Dedifferentiated amniotic fluid mesenchymal stem cell (primary cell): ENCODE measurements around the gene CDCA4.
"Not testable (repeated sequence)": the region's sequence is repeated elsewhere in the genome, so short reads cannot be mapped to it uniquely, and the experiment has no call there.

Experiments
- DNase-seq: peaks from one replicate; pipeline ENCODE4 v3.0.0-alpha.2; 2016; ENCODE audit errors: extremely low spot score

Gene CDCA4

DNA sequence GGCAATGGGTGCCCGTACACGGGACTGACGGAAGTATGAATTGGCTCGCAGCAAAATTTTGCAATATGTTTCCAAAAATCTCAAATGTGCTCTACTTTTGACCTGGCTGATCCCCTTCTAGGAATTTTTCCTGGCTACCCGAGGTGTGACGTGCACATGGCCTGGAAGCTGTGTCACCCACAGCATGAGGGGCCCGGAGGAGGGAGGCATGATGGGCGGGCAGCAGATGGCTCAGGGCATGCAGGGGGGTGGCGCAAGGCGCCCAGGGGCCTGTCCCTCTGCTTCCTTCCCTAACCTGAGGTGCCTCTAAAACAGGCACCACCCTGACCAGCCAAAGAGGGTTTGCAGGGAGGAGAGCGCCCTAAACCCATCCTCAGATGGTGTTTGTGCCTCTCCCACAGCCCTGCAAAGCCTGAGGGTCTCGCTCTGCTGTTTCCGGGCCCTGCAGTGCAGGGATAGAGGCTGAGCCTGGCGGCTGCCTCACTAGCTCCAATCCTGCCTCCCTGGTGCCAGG, 37.7 kb upstream of the CDCA4 start:
- DNase-seq, result no peak

DNA sequence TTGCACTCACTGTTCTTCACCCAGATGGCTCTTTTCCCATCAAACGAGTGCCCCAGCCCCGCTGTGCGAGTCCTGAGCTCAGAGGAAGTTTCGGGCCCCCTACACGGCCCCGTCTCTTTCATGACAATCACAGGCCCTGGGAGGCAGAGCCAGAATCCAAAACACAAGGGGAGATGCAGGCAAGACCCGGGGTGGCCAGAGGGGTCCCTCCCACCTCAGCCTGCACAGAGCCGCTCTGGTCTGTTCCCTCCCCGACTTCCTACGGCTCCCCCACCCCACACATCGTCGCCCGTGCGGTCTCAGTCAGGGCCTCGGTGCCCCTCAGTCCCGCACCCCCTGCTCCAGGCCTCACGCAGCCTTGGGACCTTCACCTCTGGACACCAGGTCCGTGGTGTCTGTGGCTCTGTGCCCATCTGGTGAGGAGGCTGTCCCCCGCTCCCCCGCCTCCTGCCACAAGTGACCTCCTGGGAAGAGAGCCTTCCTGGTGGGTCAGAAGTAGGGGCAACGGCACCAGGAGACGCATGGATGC, 35.5 kb upstream of the CDCA4 start:
- DNase-seq, result no peak

DNA sequence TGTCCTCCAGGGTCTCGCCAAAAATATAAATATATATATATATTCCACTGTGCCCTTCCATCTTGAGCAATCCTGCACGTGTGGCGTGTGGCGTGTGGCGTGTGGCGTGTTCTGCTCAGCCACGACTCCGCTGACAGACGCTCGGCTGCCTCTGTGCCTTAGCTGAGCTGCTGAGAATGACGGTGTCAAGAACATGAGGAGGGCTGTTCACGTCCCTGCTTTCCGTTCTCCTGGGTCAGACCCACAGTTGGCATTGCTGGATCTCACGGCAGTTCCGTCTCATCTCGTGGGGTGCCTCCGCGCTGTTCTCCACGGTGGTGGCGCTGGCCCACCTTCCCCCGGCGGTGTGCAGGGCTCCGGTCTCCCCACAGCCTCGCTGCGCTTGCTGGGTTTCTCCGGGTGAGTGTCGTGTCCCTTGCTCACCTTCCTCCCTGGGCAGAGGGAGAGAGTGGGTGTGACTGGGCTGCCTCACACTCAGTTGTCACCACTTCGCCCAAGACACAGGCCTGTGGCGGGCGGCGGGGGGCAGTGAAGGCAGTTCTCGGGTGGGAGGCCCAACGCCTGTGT, 34.9 kb upstream of the CDCA4 start:
- DNase-seq, result no peak

DNA sequence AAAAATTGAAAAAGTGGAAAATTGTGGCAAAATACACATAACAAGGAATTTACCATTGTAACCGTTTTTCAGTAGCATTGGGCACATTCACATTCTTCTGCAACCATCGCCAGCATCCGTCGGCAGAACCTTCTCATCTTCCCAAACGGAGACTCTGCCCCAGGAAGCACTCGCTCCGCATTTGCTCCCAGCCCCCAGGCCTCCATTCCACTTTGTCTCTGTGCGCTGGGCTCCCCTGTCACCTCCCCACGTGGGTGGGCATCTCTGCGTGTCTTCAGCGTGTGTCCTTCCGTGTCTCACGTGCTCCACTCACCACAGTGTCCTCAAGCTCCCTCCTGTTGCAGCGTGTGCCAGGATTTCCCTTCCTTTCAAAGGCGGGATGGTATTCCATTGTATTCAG, 34.5 kb upstream of the CDCA4 start:
- DNase-seq, result no peak

DNA sequence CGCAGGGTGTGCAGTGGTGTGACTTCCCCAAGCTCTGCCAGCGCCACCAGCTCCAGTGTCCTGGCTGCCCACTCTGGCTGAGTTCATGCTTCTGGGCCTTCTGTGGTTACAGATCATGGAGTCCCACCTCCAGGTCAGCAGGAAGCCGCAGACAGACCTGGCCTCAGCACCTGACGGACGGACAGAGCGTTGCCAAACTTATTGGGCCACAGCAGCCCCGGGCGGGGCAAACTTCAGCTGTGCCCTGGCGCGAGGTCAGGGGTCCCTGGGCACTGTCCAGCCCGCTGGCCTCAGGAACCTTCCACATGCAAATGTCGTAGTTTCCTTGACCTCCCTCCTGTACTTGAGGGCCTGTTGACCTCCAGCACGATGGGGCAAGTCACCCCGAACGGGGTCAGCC, 33.1 kb upstream of the CDCA4 start:
- DNase-seq, result no peak

DNA sequence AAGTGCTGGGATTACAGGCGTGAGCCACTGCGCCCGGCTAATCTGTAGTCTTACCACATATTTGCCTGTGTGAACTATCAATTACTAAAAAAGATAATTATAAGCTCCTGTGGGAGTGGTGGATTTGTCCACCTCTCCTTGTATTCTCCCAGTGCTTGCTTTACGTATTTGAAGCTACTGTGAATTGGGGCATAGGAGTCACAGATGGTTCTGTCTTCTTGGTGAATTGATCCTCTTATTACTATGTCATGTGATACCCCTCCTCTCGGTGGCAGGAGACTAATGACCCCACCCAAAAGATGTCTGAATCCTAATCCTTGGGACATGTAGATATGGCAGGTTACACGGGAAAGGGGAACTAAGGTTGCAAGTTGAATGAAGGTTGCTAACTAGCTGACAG, 32.5 kb upstream of the CDCA4 start:
- no peak for DNase-seq

DNA sequence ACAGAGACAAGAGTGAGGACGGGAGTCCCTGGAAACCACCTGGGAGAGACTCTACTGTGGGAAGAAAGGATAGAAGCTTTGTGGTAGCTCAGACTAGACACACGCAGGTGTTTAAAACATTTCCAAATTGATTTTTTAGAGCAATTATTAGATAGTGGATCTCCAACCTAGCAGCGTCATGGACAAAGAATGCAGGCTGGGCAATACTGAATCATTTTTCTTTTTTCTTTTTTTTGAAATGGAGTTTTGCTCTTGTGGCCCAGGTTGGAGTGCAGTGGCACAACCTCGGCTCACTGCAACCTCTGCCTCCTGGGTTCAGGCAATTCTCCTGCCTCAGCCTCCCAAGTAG, 31.2 kb upstream of the CDCA4 start:
- no peak for DNase-seq

DNA sequence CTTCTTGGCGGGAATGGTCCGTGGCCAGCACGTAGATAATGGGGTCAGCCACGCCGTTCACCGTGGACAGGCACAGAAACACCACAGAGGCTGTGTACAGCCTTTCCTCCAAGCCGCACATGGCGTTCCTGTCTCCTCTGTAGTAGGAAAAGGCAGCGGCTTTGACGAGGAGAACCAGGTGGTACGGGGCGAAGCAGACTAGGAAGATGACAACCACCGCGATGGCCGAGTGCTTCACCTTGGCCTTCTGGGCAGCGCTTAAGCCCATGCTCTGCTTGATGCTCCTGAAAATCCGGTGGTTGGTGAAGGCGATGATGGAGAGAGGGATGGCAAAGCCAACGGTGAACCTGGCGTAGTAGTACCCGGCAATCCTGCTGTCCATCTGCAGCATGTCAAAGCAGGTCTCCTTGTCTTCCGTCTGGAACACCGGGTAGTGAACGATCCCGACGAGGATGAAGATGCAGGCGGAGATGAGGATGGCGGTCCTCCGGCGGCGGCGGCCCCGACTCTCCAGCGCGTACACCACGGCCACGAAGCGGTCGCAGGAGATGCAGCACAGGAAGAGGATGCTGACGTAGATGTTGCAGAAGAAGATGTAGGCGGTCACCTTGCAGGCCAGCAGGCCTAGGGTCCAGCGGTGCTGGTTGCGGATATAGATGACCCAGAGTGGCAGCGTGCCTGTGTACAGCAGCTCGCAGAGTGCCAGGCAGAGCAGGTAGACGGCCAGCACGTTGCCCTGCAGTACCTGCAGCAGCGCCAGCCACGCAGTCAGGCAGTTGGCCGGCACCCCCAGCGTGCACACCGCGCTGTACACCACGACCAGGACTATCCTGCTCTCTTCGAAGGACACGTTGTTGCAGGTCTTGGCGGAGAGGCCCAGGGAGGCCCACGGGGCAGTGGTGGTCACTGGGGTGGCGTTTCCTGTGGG, 30.6 kb upstream of the CDCA4 start:
- no peak for DNase-seq

DNA sequence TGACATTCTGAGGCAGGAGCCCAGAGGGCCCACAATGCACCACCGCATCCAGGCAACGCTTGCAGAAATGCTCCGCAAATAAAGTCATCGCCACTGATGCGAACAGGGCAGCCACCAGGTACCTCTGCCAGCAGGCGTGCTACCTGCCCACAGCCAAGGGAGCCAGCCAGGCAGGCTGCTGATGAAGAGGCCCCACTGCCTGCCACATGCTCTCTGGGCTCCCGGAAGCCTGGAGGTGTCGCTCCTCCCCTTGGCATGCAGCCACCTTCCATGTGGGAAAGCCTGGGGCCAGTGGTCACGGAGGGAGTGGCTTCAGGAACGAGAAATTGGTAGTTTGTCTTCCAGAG, 29.6 kb upstream of the CDCA4 start:
- DNase-seq, result no peak

DNA sequence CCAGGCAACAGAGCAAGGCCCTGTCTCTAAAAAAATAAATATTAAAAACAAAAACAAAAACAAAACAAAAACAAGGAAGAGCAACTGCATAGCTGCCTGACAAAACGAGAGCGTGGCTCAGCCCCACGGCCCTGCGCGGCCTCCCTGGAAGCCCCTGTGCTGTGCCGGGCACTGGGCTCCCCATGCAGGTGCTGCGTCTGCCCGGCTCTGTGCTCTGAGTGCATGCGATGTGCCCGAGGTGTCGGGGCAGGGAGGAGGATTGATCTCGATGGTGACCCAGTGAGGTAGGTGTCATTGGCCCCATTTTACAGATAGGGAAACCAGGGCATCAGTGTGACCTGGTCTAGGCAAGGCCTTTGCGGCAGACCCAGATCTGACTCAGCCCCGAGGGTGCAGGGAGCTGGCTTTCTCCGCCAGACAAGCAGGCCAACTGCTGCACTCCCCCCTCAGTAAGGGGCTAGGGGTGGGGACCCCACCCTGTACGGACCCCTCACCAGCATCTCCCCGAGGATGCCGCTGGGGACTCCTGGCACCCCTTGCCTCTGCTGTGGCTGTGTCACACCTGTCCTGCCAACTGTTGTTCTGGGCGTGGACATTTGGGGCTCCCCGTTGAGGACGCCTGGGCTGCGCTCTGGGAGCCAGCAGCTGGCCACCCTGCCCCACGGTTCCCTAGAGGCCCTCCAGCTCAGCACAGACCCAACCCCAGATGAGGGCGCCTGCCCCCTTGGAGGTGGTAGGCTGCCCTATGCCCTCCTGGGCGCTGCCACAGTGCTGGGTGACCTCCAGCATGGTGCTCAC, 29.1 kb upstream of the CDCA4 start:
- DNase-seq, result no peak

DNA sequence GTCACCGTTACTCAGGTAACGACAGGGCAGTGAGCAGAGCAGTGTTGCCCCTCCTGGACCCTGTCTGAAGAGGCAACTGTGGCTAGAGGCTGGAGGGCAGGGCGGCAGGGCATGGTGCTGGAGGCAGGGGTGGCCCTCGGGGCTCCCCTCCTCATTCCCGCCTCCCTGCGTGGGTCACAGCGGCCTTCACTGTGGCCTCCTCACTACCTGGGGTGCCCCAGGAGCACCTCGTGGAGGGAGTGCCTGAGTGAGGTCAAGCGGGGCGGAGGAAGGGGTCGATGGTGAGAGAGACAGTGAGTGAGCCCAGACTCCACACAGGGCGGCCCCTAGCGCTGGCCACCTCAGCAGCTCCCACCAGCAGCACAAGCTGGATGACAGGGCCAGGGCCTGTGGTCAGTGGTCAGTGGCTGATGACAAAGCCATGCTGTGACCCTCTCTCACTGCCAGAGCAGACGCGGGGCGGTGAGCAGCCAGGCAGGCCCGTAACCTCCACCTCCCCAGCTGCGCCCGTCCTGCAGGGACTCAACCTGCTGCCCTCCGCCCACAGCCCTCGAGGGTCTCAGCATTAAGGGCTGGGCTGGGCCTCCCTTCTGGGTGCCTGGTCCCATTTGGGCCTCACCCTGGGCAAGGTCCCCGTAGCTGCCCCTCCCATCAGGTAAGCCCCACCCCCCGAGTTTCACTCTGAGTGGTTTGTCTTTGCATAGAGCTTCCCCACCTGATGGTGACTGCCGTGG, 26.6 kb upstream of the CDCA4 start:
- no peak for DNase-seq

DNA sequence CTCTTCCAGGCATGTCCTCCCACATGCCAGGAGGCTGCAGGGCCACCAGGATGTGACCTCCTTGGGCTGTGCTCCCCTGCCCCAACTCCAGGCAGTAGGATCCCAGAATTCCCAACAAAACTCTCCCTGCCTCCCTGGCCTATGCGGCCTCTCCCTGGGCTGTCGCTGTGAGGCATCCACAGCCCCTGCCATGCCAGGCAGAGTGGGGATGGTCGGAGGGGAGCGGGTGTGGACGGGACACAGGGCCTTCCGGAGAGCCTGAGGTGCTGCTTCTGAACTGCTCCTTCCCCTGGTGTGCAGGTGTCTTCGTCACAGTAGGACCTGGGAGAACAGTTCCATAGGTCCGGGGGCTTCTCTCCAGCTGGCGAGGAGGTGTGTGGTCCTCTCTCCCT, 26.0 kb upstream of the CDCA4 start:
- DNase-seq, result no peak

DNA sequence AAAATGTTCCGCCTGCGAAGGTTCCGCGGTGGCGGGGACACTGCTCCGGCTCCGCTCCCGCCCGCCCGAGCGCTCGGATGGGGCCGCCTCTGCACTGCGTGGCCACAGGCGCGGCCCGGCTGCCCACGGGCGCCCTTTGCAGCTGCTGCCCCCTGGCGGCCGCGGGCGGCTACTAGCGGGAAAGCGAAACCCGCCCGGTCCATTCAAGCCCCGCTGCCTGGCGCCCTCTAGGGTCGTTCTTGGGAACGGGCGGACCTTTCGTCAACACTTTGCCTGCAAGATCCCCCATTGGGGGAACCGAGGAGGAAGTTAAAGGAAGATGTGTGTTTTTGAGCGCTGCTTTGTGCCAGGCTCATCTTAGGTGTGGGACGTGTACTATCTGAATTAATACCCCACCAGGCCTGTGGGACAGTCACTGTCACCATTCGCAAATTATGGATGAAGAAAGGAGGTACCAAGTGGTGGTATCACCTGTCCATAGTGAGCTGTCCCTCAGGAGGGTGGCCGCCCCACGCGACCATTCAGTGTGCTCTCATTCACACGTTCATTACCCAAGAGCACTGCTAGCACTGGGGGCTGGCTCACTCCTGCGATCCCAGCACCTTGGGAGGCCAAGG, 24.9 kb upstream of the CDCA4 start:
- DNase-seq, result peak; percentile 76

DNA sequence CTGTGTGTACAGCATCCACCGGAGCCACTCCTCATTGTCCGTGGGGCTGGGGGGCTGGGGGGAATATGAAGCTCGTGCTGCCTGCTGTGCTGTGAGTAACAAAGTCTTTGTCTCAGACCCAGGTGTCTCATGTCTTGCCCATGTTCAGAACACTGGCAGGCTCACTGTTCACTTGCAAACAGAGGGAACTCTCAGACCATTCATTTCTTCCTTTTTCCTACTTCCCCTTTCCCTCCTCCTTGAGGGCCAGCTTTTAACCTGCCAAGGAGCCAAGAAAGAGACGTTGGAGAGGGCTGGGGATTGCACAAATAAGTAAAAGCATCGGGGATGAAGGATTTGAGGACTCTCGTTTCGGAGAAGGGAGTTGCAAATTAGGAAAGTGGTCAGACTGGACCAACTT, 22.8 kb upstream of the CDCA4 start:
- no peak for DNase-seq

DNA sequence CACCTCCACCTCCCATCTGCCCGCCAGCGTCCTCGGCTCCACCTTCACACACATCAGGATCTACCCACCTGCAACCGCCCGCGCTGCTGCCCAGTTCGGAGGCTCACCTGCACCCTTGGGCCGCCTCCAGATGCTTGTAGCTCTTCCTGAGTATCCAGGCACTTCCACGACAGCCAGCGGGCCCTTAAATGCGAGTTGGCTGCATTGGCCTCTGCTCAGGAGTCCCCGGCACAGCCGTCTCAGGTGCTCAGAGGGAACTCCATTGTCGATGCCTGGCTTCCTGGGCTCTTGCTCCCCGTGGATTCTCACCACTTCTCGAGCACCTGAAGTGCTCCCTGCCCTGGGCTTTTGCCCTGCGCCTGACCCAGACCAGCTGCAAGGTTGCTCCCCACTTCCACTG, 21.9 kb upstream of the CDCA4 start:
- DNase-seq, result no peak

DNA sequence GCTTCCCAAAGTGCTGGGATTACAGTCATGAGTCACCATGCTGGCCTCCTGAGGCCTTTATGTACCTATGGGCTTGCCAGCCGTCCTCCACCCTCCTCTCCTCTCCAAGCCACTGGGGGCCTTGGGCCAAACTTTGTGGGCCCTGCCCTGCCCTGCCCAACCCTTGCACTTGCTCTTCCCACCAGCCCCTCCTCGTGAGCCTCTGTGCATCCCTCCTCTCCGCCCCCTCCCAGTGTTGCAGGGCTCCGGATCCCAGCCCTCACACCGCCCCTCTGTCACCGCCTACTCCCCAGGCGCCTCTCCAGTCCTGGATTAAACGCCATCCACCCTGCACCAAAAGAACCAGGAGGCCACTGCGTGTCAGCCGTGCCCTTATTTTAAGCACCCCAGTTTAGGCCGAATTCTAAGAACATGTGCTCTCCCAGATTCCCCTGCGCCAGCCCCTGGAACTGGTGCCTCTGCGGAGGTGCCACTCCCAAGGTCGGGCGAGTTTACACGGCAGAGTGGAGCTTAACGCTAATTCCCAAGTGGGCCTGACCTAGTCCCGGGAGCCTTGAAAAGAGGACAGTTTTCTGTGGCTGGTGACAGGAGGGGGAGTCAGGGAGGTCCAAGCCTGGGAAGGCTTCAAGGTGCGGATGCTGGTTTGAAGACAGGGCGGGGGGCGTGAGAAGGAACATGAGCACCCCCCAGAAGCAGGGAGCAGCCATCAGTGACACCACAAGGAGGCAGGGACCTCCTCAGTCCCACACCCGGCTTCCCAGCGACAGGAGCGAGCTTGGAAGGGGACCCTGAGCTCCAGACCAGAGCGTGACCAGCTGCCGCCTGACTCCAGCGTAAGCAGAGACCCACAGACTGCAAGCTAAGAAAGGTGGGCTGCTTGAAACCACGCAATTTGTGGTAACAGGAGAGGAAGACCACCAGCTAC, 21.2 kb upstream of the CDCA4 start:
- DNase-seq, result no peak

DNA sequence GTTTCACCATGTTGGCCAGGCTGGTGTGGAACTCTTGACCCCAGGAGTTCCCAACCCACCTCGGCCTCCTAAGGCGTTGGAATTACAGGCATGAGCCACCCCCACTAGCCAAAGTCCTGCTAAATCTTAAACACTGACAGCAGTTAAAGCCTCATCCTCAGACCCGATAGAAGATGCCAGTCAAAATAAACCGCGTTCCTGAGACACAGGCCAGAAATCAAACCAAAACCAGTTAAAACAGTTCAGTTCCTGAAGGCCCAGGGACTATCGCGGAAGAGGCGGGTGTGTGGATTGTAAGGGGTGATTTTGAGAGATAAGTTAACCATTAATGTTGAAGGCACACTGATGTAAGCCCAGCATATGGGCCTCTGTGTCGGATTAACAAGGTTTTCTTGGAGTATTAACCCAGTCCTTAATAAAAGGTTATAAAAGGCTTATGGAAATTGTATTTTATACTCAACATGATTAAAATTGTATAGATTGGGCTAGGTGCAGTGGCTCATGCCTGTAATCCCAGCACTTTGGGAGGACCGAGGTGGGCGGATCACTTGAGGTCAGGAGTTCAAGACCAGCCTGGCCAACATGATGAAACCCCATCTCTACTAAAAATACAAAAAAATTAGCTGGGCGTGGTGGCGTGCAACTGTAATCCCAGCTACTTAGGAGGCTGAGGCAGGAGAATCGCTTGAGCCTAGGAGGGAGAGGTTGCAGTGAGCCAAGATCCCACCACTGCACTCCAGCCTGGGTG, 18.7 kb upstream of the CDCA4 start:
- no peak for DNase-seq

DNA sequence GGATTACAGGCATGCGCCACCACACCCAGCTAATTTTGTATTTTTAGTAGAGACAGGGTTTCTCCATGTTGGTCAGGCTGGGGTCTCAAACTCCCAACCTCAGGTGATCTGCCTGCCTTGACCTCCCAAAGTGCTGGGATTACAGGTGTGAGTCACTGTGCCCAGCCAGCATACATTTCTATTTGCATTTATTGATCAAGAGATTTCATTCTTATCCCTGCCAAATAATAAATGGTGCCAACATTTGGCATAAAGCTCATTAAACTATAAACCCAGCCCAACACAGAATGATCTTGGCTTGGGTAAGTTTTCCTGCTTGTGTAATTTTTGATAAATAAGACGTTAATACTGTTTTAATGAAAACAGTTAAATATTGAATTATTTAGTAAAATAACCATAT, 14.7 kb upstream of the CDCA4 start:
- DNase-seq, result not testable (repeated sequence)

DNA sequence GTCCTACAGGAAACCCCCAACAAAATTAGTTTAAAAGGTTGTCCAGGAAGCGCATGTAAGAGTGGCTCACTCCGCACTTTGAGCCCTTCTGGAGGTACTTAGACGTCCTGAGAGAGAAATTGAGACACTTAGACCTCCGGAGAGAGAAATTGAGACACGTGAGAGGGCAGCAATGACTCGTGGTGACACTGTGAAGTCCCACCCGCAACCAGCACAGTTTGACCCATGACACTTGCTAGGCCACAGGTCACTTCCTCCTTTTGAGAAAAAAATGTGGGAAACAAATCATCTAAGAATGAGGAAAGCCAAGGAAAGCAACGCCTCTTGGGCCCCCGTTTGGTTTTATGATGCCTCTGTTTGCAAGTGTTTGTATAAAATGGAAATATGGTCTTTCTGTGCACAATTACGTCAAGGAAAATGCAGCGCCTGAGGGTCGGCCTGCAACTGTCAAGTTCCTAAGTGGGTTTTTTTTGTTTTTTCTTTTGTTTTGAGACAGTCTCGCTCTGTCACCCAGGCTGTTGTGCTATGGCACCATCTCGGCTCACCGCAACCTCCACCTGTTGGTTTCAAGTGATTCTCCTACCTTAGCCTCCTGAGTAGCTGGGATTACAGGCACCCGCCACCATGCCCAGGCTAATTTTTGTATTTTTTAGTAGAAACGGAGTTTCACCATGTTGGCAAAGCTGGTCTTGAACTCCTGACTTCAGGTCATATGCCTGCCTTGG, 13.6 kb upstream of the CDCA4 start:
- DNase-seq, result no peak
